GM12891 (cell line): Measurements from ENCODE around the gene SUPT4H1.
"Not testable (repeated sequence)": the region's sequence is repeated elsewhere in the genome, so short reads cannot be mapped to it uniquely, and the experiment has no call there.

Source experiments
- DNase-seq: peaks from one replicate; pipeline ENCODE4 v3.0.0; 2011; ENCODE audit warnings: low spot score; ENCODE audit not compliant: insufficient read length
- FAIRE-seq: peaks from 2 replicates; lab custom pipeline; 2011; peaks lifted over from hg19 to GRCh38; lab: Jason Lieb, UNC
- PAX5 ChIP-seq: IDR thresholded peaks from 2 replicates; pipeline ENCODE4 v1.6.1; 2011; ENCODE audit warnings: low read length, moderate library complexity, mild to moderate bottlenecking; ENCODE audit not compliant: insufficient read depth, severe bottlenecking
- POLR2A ChIP-seq: IDR thresholded peaks from 2 replicates; pipeline ENCODE4 v1.6.1; 2011; ENCODE audit warnings: low read depth, low read length, control low read depth
- POLR2AphosphoS5 ChIP-seq: IDR thresholded peaks from 2 replicates; pipeline ENCODE4 v1.6.1; 2011; ENCODE audit warnings: low read depth, low read length, control low read depth
- POU2F2 ChIP-seq: IDR thresholded peaks from 2 replicates; pipeline ENCODE4 v1.6.1; 2011; ENCODE audit warnings: low read depth, mild to moderate bottlenecking, control low read depth, low read length, moderate library complexity
- SPI1 ChIP-seq: IDR thresholded peaks from 2 replicates; pipeline ENCODE4 v1.6.1; 2011; ENCODE audit warnings: low read depth, low read length, control low read depth
- TAF1 ChIP-seq: IDR thresholded peaks from 2 replicates; pipeline ENCODE4 v1.6.1; 2011; ENCODE audit warnings: low read depth, low read length, control low read depth

SUPT4H1 gene

GRCh38 chr17:58344047-58344790 is 7.8 kb downstream of the SUPT4H1 start:
- DNase-seq: peak; percentile 35
- peak; percentile 96 for FAIRE-seq
- no peak for TF ChIP-seq SPI1
- TF ChIP-seq TAF1: peak; percentile 88
- TF ChIP-seq POLR2A: peak; percentile 94
- peak; percentile 91 for TF ChIP-seq POLR2AphosphoS5
- TF ChIP-seq POU2F2: peak; percentile 87; the same call in 1 of the 2 replicates
- TF ChIP-seq PAX5: no peak

GRCh38 chr17:58343131-58343530 is 8.9 kb downstream of the SUPT4H1 start:
- FAIRE-seq (no peak), DNase-seq (no peak)
- no peak for TF ChIP-seq SPI1
- no peak for TF ChIP-seq POLR2AphosphoS5
- TF ChIP-seq POLR2A: no peak
- no peak for TF ChIP-seq TAF1
- no peak for TF ChIP-seq PAX5
- TF ChIP-seq POU2F2: no peak

GRCh38 chr17:58341861-58342475 is 10.0 kb downstream of the SUPT4H1 start:
- DNase-seq: no peak

GRCh38 chr17:58341136-58341860 is 10.7 kb downstream of the SUPT4H1 start:
- peak; percentile 13 for FAIRE-seq
- not testable (repeated sequence) for DNase-seq

More at GRCh38 chr17:58341861-58342475, 10.0 kb downstream of the SUPT4H1 start:
- FAIRE-seq: peak; percentile 35
- TF ChIP-seq POLR2AphosphoS5 (peak; percentile 68; the same call in 1 of the 2 replicates), PAX5 (no peak)

- TF ChIP-seq SPI1 (no peak), POU2F2 (no peak), POLR2AphosphoS5 (no peak), PAX5 (no peak), POLR2A (no peak), TAF1 (no peak)
- no peak for DNase-seq
- FAIRE-seq: no peak
These were observed 11.6 kb downstream of the SUPT4H1 start for GRCh38 chr17:58340405-58340876.

- TF ChIP-seq TAF1 (no peak), POLR2A (peak; percentile 61)
- DNase-seq (no peak), FAIRE-seq (peak; percentile 80)
These were observed 12.1 kb downstream of the SUPT4H1 start for GRCh38 chr17:58339755-58340404.

GRCh38 chr17:58338841-58339754 is 12.9 kb downstream of the SUPT4H1 start:
- FAIRE-seq: peak; percentile 65
- TF ChIP-seq POLR2AphosphoS5: peak; percentile 98
- TF ChIP-seq PAX5: no peak
- peak; percentile 96 for TF ChIP-seq TAF1
- TF ChIP-seq POLR2A: peak; percentile 97
- peak; percentile 83 for TF ChIP-seq POU2F2
- TF ChIP-seq SPI1: peak; percentile 85
- no peak for DNase-seq

GRCh38 chr17:58338454-58338840 is 13.6 kb downstream of the SUPT4H1 start:
- DNase-seq (no peak), FAIRE-seq (peak; percentile 31)
- TF ChIP-seq POLR2AphosphoS5: peak; percentile 18
- TF ChIP-seq POLR2A: 0 out of 2 replicates have a peak, but pooled peaks have one; percentile 4
- TF ChIP-seq TAF1: no peak
